ENCODE results near the gene RET.

DNA sequence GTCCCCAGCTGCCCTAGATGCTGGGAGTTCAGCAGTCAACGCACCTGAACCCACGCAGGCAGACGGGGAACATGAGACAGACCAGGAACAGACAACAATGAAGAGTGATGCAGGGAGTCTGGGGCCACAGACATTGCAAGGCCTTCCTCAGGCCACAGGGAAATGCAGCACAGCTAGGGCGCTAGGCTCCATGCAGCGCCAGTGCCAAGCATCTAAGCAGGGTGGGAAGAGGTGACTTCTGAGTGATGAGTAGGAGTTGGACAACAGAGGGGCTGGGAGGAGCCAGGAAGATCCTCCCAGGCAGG lies 7.7 kb upstream of the RET start:
- TF ChIP-seq, protein P1, sequence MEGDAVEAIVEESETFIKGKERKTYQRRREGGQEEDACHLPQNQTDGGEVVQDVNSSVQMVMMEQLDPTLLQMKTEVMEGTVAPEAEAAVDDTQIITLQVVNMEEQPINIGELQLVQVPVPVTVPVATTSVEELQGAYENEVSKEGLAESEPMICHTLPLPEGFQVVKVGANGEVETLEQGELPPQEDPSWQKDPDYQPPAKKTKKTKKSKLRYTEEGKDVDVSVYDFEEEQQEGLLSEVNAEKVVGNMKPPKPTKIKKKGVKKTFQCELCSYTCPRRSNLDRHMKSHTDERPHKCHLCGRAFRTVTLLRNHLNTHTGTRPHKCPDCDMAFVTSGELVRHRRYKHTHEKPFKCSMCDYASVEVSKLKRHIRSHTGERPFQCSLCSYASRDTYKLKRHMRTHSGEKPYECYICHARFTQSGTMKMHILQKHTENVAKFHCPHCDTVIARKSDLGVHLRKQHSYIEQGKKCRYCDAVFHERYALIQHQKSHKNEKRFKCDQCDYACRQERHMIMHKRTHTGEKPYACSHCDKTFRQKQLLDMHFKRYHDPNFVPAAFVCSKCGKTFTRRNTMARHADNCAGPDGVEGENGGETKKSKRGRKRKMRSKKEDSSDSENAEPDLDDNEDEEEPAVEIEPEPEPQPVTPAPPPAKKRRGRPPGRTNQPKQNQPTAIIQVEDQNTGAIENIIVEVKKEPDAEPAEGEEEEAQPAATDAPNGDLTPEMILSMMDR (IDR thresholded peaks at IDR 0.05; ENCODE audit: borderline replicate concordance, extremely low read depth, low read length, poor library complexity, severe bottlenecking), result no peak
- no peak for TF ChIP-seq EZH2 (IDR thresholded peaks at IDR 0.05; ENCODE audit: borderline replicate concordance, low read depth, low read length, severe bottlenecking)

All from DND-41 (cell line).